Adipocyte (in vitro differentiated cells): ENCODE results near the gene SAFB2.
A peak's percentile ranks its signal among the peaks of the same experiment; 100 is the strongest.

Experiments
- DNase-seq: peaks from one replicate; pipeline ENCODE4 v3.0.0-alpha.2; 2015; ENCODE audit warnings: low read depth
- H3K27me3 ChIP-seq: replicated peaks from 2 replicates; pipeline ENCODE4 v1.7.0; 2013; ENCODE audit warnings: mild to moderate bottlenecking, low read length, moderate library complexity; ENCODE audit not compliant: control insufficient read depth, insufficient read depth
- H3K36me3 ChIP-seq: 2 replicates; pipeline ENCODE4 v1.7.0; 2013; ENCODE audit warnings: low read length, mild to moderate bottlenecking, moderate library complexity; ENCODE audit not compliant: control insufficient read depth, insufficient read depth, severe bottlenecking
- H3K4me1 ChIP-seq: 2 replicates; pipeline ENCODE4 v1.7.0; 2013; ENCODE audit warnings: mild to moderate bottlenecking, low read length, moderate library complexity; ENCODE audit not compliant: control insufficient read depth, insufficient read depth
- H3K4me3 ChIP-seq: 2 replicates; pipeline ENCODE4 v1.7.0; 2013; ENCODE audit warnings: mild to moderate bottlenecking, low read length, moderate library complexity
- H3K9ac ChIP-seq: 2 replicates; pipeline ENCODE4 v1.7.0; 2013; ENCODE audit warnings: mild to moderate bottlenecking, low read length, moderate library complexity
- H3K9me3 ChIP-seq: 2 replicates; pipeline ENCODE4 v1.7.0; 2013; ENCODE audit warnings: mild to moderate bottlenecking, low read length, moderate library complexity; ENCODE audit not compliant: control insufficient read depth

The SAFB2 gene

GRCh38 chr19:5588906-5589676, 33.5 kb downstream of the SAFB2 start:
- Histone ChIP-seq H3K9me3 (no peaks in the 10 kb centered on the region), H3K4me3 (no peak overlapping the region), H3K27me3 (no peaks in the 10 kb centered on the region), H3K4me1 (peaks cover 14% of the 10 kb centered on the region), H3K36me3 (peaks cover 79% of the 10 kb centered on the region), H3K9ac (no peak overlapping the region)
- DNase-seq: no peak

GRCh38 chr19:5588441-5588840, 34.1 kb downstream of the SAFB2 start:
- peaks cover 72% of the 10 kb centered on the region for H3K36me3 ChIP-seq

GRCh38 chr19:5587661-5588060, 34.9 kb downstream of the SAFB2 start:
- Histone ChIP-seq H3K4me3 (no peak overlapping the region), H3K4me1 (peaks cover 26% of the 10 kb centered on the region), H3K36me3 (peaks cover 64% of the 10 kb centered on the region), H3K9ac (no peak overlapping the region), H3K9me3 (no peaks in the 10 kb centered on the region), H3K27me3 (no peaks in the 10 kb centered on the region)
- no peak for DNase-seq

More at GRCh38 chr19:5588441-5588840, 34.1 kb downstream of the SAFB2 start:
- Histone ChIP-seq H3K27me3 (no peaks in the 10 kb centered on the region), H3K4me1 (peaks cover 18% of the 10 kb centered on the region), H3K9ac (no peak overlapping the region), H3K9me3 (no peaks in the 10 kb centered on the region), H3K4me3 (no peak overlapping the region)
- no peak for DNase-seq

GRCh38 chr19:5587071-5587455, 35.5 kb downstream of the SAFB2 start:
- no peaks in the 10 kb centered on the region for H3K27me3 ChIP-seq
- peaks cover 31% of the 10 kb centered on the region for H3K4me1 ChIP-seq
- H3K9ac ChIP-seq: no peak overlapping the region
- H3K4me3 ChIP-seq: no peak overlapping the region
- peaks cover 58% of the 10 kb centered on the region for H3K36me3 ChIP-seq
- DNase-seq: no peak
- no peaks in the 10 kb centered on the region for H3K9me3 ChIP-seq

GRCh38 chr19:5586300-5587070, 36.1 kb downstream of the SAFB2 start:
- no peak overlapping the region for H3K4me3 ChIP-seq
- no peaks in the 10 kb centered on the region for H3K27me3 ChIP-seq
- peaks cover 52% of the 10 kb centered on the region for H3K36me3 ChIP-seq
- H3K4me1 ChIP-seq: peaks cover 31% of the 10 kb centered on the region
- no peaks in the 10 kb centered on the region for H3K9me3 ChIP-seq
- peak overlapping the region; percentile 29 for H3K9ac ChIP-seq
- no peak for DNase-seq

GRCh38 chr19:5585461-5586299, 36.9 kb downstream of the SAFB2 start:
- no peaks in the 10 kb centered on the region for H3K27me3 ChIP-seq
- H3K4me3 ChIP-seq: no peak overlapping the region
- no peak for DNase-seq
- peaks cover 46% of the 10 kb centered on the region for H3K36me3 ChIP-seq
- H3K4me1 ChIP-seq: peaks cover 31% of the 10 kb centered on the region
- no peaks in the 10 kb centered on the region for H3K9me3 ChIP-seq
- H3K9ac ChIP-seq: peak overlapping the region; percentile 29

GRCh38 chr19:5580161-5580571, 42.4 kb downstream of the SAFB2 start:
- no peak for DNase-seq
- H3K9me3 ChIP-seq: no peaks in the 10 kb centered on the region
- no peaks in the 10 kb centered on the region for H3K36me3 ChIP-seq
- H3K27me3 ChIP-seq: no peaks in the 10 kb centered on the region
- no peak overlapping the region for H3K4me3 ChIP-seq
- peaks cover 19% of the 10 kb centered on the region for H3K4me1 ChIP-seq
- H3K9ac ChIP-seq: no peak overlapping the region

- Histone ChIP-seq H3K9ac (no peak overlapping the region), H3K9me3 (no peaks in the 10 kb centered on the region)
- DNase-seq: no peak
These were observed 42.9 kb downstream of the SAFB2 start for GRCh38 chr19:5579697-5580096.

GRCh38 chr19:5579286-5579685, 43.3 kb downstream of the SAFB2 start:
- H3K27me3 ChIP-seq: no peaks in the 10 kb centered on the region
- no peaks in the 10 kb centered on the region for H3K36me3 ChIP-seq
- no peaks in the 10 kb centered on the region for H3K9me3 ChIP-seq
- H3K4me3 ChIP-seq: no peak overlapping the region
- no peak for DNase-seq
- no peak overlapping the region for H3K9ac ChIP-seq
- peaks cover 18% of the 10 kb centered on the region for H3K4me1 ChIP-seq

More at GRCh38 chr19:5579697-5580096, 42.9 kb downstream of the SAFB2 start:
- no peaks in the 10 kb centered on the region for H3K36me3 ChIP-seq
- H3K27me3 ChIP-seq: no peaks in the 10 kb centered on the region
- H3K4me3 ChIP-seq: no peak overlapping the region
- H3K4me1 ChIP-seq: peaks cover 18% of the 10 kb centered on the region

GRCh38 chr19:5578097-5578846, 44.3 kb downstream of the SAFB2 start:
- H3K4me1 ChIP-seq: peaks cover 11% of the 10 kb centered on the region
- no peaks in the 10 kb centered on the region for H3K27me3 ChIP-seq
- peak; percentile 80 for DNase-seq
- no peaks in the 10 kb centered on the region for H3K9me3 ChIP-seq
- peak overlapping the region; percentile 51 for H3K9ac ChIP-seq
- no peaks in the 10 kb centered on the region for H3K36me3 ChIP-seq
- H3K4me3 ChIP-seq: no peak overlapping the region
